Measurements from ENCODE around the gene SLC17A1. TPM values are rescaled to one million over a fixed set of nuclear protein-coding genes. Genes with fewer than 3 reads are reported as not detected.

The SLC17A1 gene
- polyA plus RNA-seq, 1 donor (not counting 4 experiments of a cell fraction or from before 2014, with no cell fraction given), result not detected

DNA sequence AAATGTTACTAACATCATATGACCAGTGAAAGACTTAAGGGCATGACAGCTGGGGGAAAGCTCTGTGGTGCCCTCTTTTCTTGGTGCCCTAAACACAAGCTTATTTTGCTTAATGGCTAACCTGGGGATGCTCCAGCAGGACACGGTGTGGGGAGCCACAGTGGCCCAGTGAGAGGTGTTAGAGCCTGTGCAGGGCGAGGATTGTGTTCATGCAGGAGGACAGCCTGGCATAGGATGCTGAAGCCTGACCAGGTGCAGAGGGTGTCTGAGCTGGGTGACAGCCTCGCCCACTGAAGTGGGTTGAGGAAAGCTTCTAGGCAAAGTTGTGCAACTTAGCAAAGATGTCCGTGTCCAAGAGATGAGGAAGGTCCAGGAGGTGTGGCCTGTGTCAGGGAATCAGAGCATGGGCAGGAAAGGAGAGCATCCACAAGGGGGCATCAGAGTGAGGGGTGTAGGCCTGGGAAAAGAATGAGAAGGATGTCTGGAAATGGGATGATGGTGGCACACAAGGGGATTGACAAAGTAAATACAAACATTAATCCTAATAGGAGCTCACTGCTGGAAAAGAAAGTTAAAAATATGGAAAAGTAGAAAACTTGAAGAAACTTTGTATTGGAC lies 43.4 kb downstream of the SLC17A1 start:
- H3K4me1 ChIP-seq (ENCODE audit: control insufficient read depth, extremely low read depth, insufficient read depth, low read length), result no peaks in the 10 kb centered on the region
- no peak for FAIRE-seq
- dilution Hi-C loops (cut with MboI; ENCODE audit: extremely low pct_ligation_motif_present, low sequenced_read_pairs), result no loop called here

DNA sequence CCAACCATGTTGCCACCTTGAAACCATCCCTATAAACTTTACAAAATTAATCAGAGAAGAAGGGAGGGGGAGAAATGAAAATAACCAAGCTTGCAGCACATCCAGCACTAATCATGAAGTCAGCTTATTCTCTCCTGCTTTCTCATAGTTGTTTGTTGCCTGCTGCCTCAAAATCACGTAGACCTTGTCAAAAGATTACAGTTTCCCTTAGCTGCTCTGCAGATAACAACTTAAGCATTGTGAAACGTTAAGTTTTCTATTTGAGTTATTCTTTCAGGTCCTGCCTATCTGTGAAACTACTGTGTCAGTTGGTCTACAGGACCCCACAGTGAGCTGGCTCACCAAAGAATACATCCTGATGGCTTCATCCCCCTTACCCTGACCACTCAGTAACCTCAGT lies 44.4 kb downstream of the SLC17A1 start:
- no peak for TF ChIP-seq EZH2 (IDR thresholded peaks at IDR 0.05; ENCODE audit: low read length)
- TF ChIP-seq CTCF (optimal IDR thresholded peaks at IDR 0.05 in 1 of 3, IDR thresholded peaks at IDR 0.05 in 1 of 3, conservative IDR thresholded peaks at IDR 0.05 in 1 of 3; ENCODE audit: extremely low read depth in 1 of 3, insufficient read depth in 2 of 3, low read length in 3 of 3), result no peak
- H3K9me3 ChIP-seq (ENCODE audit: control insufficient read depth, low read depth, low read length), result no peaks in the 10 kb centered on the region
- H3K9ac ChIP-seq (ENCODE audit: control insufficient read depth, extremely low read depth, insufficient read depth, low read length), result no peak overlapping the region
- H3K9me1 ChIP-seq (ENCODE audit: control insufficient read depth, extremely low read depth, insufficient read depth, low read length), result no peaks in the 10 kb centered on the region
- no peak overlapping the region for H3K4me2 ChIP-seq (ENCODE audit: control insufficient read depth, extremely low read depth, insufficient read depth, low read depth, low read length)
- FAIRE-seq (no peak), DNase-seq (ENCODE audit: low read depth, low spot score) (no peak)
- H4K20me1 ChIP-seq (ENCODE audit: control insufficient read depth, extremely low read depth, insufficient read depth, low read length), result no peaks in the 10 kb centered on the region
- no peak overlapping the region for H3K27ac ChIP-seq (ENCODE audit: control insufficient read depth, insufficient read depth, low read length)
- H3K4me3 ChIP-seq (ENCODE audit: control insufficient read depth in 2 of 3, extremely low read depth in 1 of 3, insufficient read depth in 2 of 3, low read depth in 1 of 3, low read length in 3 of 3), result no peak overlapping the region
- H3K79me2 ChIP-seq (ENCODE audit: control insufficient read depth, insufficient read depth, low read length), result no peaks in the 10 kb centered on the region
- no peak overlapping the region for H2AFZ ChIP-seq (ENCODE audit: control insufficient read depth, low read length)
- peaks cover 4% of the 10 kb centered on the region for H3K27me3 ChIP-seq (ENCODE audit: control insufficient read depth, extremely low read depth, insufficient read depth, low read length)
- dilution Hi-C loops (cut with MboI; ENCODE audit: extremely low pct_ligation_motif_present, low sequenced_read_pairs), result no loop called here
- H3K36me3 ChIP-seq (ENCODE audit: control insufficient read depth in 2 of 2, extremely low read depth in 1 of 2, insufficient read depth in 2 of 2, low read length in 2 of 2), result no peaks in the 10 kb centered on the region
- no peaks in the 10 kb centered on the region for H3K4me1 ChIP-seq (ENCODE audit: control insufficient read depth, extremely low read depth, insufficient read depth, low read length)

More for the DNA sequence above, 43.4 kb downstream of the SLC17A1 start:
- TF ChIP-seq CTCF (optimal IDR thresholded peaks at IDR 0.05 in 1 of 3, IDR thresholded peaks at IDR 0.05 in 1 of 3, conservative IDR thresholded peaks at IDR 0.05 in 1 of 3; ENCODE audit: extremely low read depth in 1 of 3, insufficient read depth in 2 of 3, low read length in 3 of 3), result peak; percentile 70 to 90 (median 83)
- no peak for TF ChIP-seq EZH2 (IDR thresholded peaks at IDR 0.05; ENCODE audit: low read length)
- Histone ChIP-seq H3K9me1 (ENCODE audit: control insufficient read depth, extremely low read depth, insufficient read depth, low read length) (no peaks in the 10 kb centered on the region), H3K4me3 (ENCODE audit: control insufficient read depth in 2 of 3, extremely low read depth in 1 of 3, insufficient read depth in 2 of 3, low read depth in 1 of 3, low read length in 3 of 3) (no peak overlapping the region), H3K9ac (ENCODE audit: control insufficient read depth, extremely low read depth, insufficient read depth, low read length) (no peak overlapping the region), H3K79me2 (ENCODE audit: control insufficient read depth, insufficient read depth, low read length) (no peaks in the 10 kb centered on the region), H3K36me3 (ENCODE audit: control insufficient read depth in 2 of 2, extremely low read depth in 1 of 2, insufficient read depth in 2 of 2, low read length in 2 of 2) (no peaks in the 10 kb centered on the region), H3K4me2 (ENCODE audit: control insufficient read depth, extremely low read depth, insufficient read depth, low read depth, low read length) (no peak overlapping the region), H3K27ac (ENCODE audit: control insufficient read depth, insufficient read depth, low read length) (no peak overlapping the region), H4K20me1 (ENCODE audit: control insufficient read depth, extremely low read depth, insufficient read depth, low read length) (no peaks in the 10 kb centered on the region), H3K27me3 (ENCODE audit: control insufficient read depth, extremely low read depth, insufficient read depth, low read length) (peaks cover 4% of the 10 kb centered on the region), H3K9me3 (ENCODE audit: control insufficient read depth, low read depth, low read length) (no peaks in the 10 kb centered on the region), H2AFZ (ENCODE audit: control insufficient read depth, low read length) (no peak overlapping the region)
- DNase-seq (ENCODE audit: low read depth, low spot score), result no peak

Measured in keratinocyte (primary cell).